ENCODE data around the gene VRK1.

DNA sequence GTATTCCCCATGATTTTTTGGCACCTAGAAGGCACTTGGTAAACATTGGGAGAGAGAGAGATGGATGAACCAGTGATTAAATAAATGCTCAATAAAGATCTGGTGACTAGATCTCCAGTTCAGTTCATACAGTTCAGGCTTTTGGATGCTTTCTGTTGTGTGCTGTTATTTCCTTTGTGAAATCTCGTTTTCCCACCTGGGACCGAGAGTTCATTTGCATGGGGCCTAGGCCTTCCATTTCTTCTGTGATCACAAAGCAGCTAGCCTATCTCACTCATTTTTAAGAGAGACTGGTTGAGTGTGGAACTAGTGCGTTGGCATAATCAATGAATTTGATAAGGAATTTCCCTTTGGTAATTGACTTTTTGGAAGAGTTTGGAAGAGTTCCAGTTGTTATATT, 104.0 kb downstream of the VRK1 start:
- TF ChIP-seq CTCF (IDR thresholded peaks at IDR 0.05) (no peak), POLR2A (IDR thresholded peaks at IDR 0.05) (no peak), EP300 (IDR thresholded peaks at IDR 0.05) (no peak)
